ENCODE measurements around the gene CCR7. TPM values are rescaled to one million over a fixed set of nuclear protein-coding genes. Genes with fewer than 3 reads are reported as not detected.

The CCR7 gene
- total RNA-seq, 6 experiments from 2014 or later, result not detected

- DNase-seq, result no peak
- Mint-ChIP-seq H3K9me3 (no peaks in the 10 kb centered on the region), H3K4me3 (no peak overlapping the region), H3K27ac (no peak overlapping the region), H3K27me3 (ENCODE audit: insufficient read depth) (peaks cover 1% of the 10 kb centered on the region; the same call in 1 of the 2 replicates), H3K4me1 (ENCODE audit: low read depth) (peaks cover 68% of the 10 kb centered on the region), H3K36me3 (ENCODE audit: low read depth) (no peaks in the 10 kb centered on the region)
- TF ChIP-seq, protein P1, sequence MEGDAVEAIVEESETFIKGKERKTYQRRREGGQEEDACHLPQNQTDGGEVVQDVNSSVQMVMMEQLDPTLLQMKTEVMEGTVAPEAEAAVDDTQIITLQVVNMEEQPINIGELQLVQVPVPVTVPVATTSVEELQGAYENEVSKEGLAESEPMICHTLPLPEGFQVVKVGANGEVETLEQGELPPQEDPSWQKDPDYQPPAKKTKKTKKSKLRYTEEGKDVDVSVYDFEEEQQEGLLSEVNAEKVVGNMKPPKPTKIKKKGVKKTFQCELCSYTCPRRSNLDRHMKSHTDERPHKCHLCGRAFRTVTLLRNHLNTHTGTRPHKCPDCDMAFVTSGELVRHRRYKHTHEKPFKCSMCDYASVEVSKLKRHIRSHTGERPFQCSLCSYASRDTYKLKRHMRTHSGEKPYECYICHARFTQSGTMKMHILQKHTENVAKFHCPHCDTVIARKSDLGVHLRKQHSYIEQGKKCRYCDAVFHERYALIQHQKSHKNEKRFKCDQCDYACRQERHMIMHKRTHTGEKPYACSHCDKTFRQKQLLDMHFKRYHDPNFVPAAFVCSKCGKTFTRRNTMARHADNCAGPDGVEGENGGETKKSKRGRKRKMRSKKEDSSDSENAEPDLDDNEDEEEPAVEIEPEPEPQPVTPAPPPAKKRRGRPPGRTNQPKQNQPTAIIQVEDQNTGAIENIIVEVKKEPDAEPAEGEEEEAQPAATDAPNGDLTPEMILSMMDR (IDR thresholded peaks at IDR 0.05), result no peak
These were observed 49.7 kb downstream of the CCR7 start for GRCh38 chr17:40515491-40516041.

DNA sequence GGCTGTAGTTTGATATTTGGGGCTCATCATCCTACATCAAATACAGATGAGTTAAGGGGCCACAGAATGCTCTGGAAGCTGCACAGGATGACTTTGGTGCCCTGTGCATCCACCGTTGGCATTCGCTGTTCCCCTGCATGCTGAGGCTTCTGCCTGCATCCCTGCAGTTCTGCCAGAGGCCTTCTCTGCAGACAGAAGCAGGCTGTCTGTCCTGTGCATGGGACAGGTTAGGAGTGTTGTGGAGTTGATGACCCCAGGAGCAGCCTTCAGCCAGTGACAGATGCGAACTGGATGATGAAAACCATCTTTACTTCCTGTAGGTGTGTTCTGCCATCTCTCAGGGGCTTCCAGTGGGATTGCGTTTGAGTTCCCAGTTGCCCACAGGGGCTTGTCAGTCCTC is 50.3 kb downstream of the CCR7 start:
- H3K27me3 Mint-ChIP-seq (ENCODE audit: insufficient read depth), result peaks cover 1% of the 10 kb centered on the region; the same call in 1 of the 2 replicates
- peaks cover 73% of the 10 kb centered on the region for H3K4me1 Mint-ChIP-seq (ENCODE audit: low read depth)
- no peak overlapping the region for H3K4me3 Mint-ChIP-seq
- no peaks in the 10 kb centered on the region for H3K9me3 Mint-ChIP-seq
- DNase-seq, result no peak
- H3K36me3 Mint-ChIP-seq (ENCODE audit: low read depth), result no peaks in the 10 kb centered on the region
- TF ChIP-seq, protein P1 (IDR thresholded peaks at IDR 0.05), result no peak
- H3K27ac Mint-ChIP-seq, result no peak overlapping the region

- peaks cover 1% of the 10 kb centered on the region; the same call in 1 of the 2 replicates for H3K27me3 Mint-ChIP-seq (ENCODE audit: insufficient read depth)
- no peaks in the 10 kb centered on the region for H3K9me3 Mint-ChIP-seq
- DNase-seq, result no peak
- no peaks in the 10 kb centered on the region for H3K36me3 Mint-ChIP-seq (ENCODE audit: low read depth)
- TF ChIP-seq, protein P1 (IDR thresholded peaks at IDR 0.05), result no peak
- peaks cover 66% of the 10 kb centered on the region for H3K4me1 Mint-ChIP-seq (ENCODE audit: low read depth)
- H3K4me3 Mint-ChIP-seq, result no peak overlapping the region
- no peak overlapping the region for H3K27ac Mint-ChIP-seq
These were observed 51.0 kb downstream of the CCR7 start for GRCh38 chr17:40514013-40514875.

DNA sequence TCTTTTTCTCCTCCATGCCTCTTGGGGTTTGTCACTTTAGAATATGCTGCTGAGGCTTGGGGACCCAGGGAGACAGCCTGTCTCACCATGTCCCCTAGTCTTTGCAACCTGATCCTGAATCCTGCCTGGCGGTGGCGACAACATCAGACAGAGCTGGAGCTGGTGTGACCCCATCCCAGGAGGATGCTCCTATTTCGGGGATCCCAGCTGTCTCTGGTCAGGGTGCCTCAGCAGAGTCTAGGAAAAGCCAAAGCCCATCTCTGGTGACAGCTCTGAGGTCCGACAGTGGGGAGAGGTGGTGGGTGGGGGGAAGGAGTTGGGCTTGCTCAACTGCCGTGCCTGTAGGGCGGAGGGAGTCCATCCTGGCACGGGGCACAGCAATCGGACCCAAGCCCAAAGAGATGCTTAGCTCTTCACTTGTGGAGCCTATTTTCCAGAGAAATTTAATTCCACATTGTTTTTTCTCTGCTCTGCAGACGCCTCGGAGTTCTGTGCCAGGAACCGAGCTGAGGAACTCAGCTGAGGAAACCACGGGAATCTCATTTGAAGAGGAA is 53.5 kb downstream of the CCR7 start:
- H3K4me1 Mint-ChIP-seq (ENCODE audit: low read depth), result peaks cover 41% of the 10 kb centered on the region
- no peak overlapping the region for H3K27ac Mint-ChIP-seq
- peaks cover 1% of the 10 kb centered on the region; the same call in 1 of the 2 replicates for H3K27me3 Mint-ChIP-seq (ENCODE audit: insufficient read depth)
- H3K36me3 Mint-ChIP-seq (ENCODE audit: low read depth), result no peaks in the 10 kb centered on the region
- no peak for DNase-seq
- no peaks in the 10 kb centered on the region for H3K9me3 Mint-ChIP-seq
- H3K4me3 Mint-ChIP-seq, result no peak overlapping the region
- TF ChIP-seq, protein P1 (IDR thresholded peaks at IDR 0.05), result no peak

- Mint-ChIP-seq H3K36me3 (ENCODE audit: low read depth) (no peaks in the 10 kb centered on the region), H3K4me3 (no peak overlapping the region), H3K27ac (no peak overlapping the region), H3K9me3 (no peaks in the 10 kb centered on the region), H3K27me3 (ENCODE audit: insufficient read depth) (peaks cover 1% of the 10 kb centered on the region; the same call in 1 of the 2 replicates), H3K4me1 (ENCODE audit: low read depth) (peaks cover 35% of the 10 kb centered on the region)
- TF ChIP-seq, protein P1 (IDR thresholded peaks at IDR 0.05), result no peak
- no peak for DNase-seq
These were observed 54.1 kb downstream of the CCR7 start for GRCh38 chr17:40511136-40511535.

Measured in HFFc6 (cell line).